Osteoblast (primary cell): Measurements from ENCODE around the gene TMEM255B. TPM values are rescaled to one million over a fixed set of nuclear protein-coding genes. Genes with fewer than 3 reads are reported as not detected.
"Not testable (repeated sequence)": the region's sequence is repeated elsewhere in the genome, so short reads cannot be mapped to it uniquely, and the experiment has no call there.

ENCODE experiments used
- DNase-seq: peaks from one replicate; pipeline ENCODE4 v3.0.0; 2011; ENCODE audit warnings: low spot score, mixed read lengths; ENCODE audit not compliant: insufficient read length; ENCODE audit errors: missing footprints
- H2AFZ ChIP-seq: 2 replicates; pipeline ENCODE4 v1.6.0; 2011; ENCODE audit warnings: mild to moderate bottlenecking, low read length
- H3K27ac ChIP-seq: 2 replicates; pipeline ENCODE4 v1.5.1; 2011; ENCODE audit warnings: mild to moderate bottlenecking, low read depth, low read length, moderate library complexity
- H3K27me3 ChIP-seq: 2 replicates; pipeline ENCODE4 v1.6.0; 2012; ENCODE audit warnings: mild to moderate bottlenecking, control low read depth, inconsistent platforms, low read length, moderate library complexity; ENCODE audit not compliant: insufficient read depth
- H3K36me3 ChIP-seq: 2 replicates; pipeline ENCODE4 v1.5.1; 2011; ENCODE audit warnings: mild to moderate bottlenecking, low read length, control low read depth, moderate library complexity; ENCODE audit not compliant: insufficient read depth
- H3K4me1 ChIP-seq: 2 replicates; pipeline ENCODE4 v1.5.1; 2011; ENCODE audit warnings: mild to moderate bottlenecking, low read length, control low read depth, moderate library complexity; ENCODE audit not compliant: insufficient read depth
- H3K4me2 ChIP-seq: 2 replicates; pipeline ENCODE4 v1.6.0; 2011; ENCODE audit warnings: mild to moderate bottlenecking, low read length; ENCODE audit not compliant: insufficient read depth
- H3K4me3 ChIP-seq: fragments of 200-600 bp; sonication (generic); 3 replicates; pipeline ENCODE4 v1.5.1; 2012; ENCODE audit warnings: mild to moderate bottlenecking, low read length, inconsistent platforms; ENCODE audit not compliant: insufficient read depth
- H3K79me2 ChIP-seq: 2 replicates; pipeline ENCODE4 v1.6.0; 2012; ENCODE audit warnings: mild to moderate bottlenecking, low read length, control low read depth, inconsistent platforms; ENCODE audit not compliant: insufficient read depth
- H3K9me3 ChIP-seq: 2 replicates; pipeline ENCODE4 v1.5.1; 2011; ENCODE audit warnings: low read depth, low read length, control low read depth
- H4K20me1 ChIP-seq: 2 replicates; pipeline ENCODE4 v1.6.0; 2012; ENCODE audit warnings: mild to moderate bottlenecking, low read length, control low read depth; ENCODE audit not compliant: insufficient read depth
- total RNA-seq: library from RNA; depleted of rRNA; stranded (reverse); fragments of >200 nt; gene quantifications from 2 replicates; pipeline ENCODE4 v1.2.3, GENCODE V29; 2012
- TF ChIP-seq, protein P1 (sequence below): IDR thresholded peaks from 2 replicates; pipeline ENCODE4 v1.5.1; 2011; ENCODE audit warnings: mild to moderate bottlenecking, low read depth, low read length, moderate library complexity; ENCODE audit errors: extremely low read depth

The TMEM255B gene
- total RNA-seq, 1 donor: 1.8 TPM

GRCh38 chr13:113742445-113743120 lies 16.4 kb upstream of the TMEM255B start:
- no peaks in the 10 kb centered on the region for H4K20me1 ChIP-seq
- H3K4me2 ChIP-seq: peak overlapping the region; percentile 38
- H3K4me1 ChIP-seq: peaks cover 9% of the 10 kb centered on the region
- no peak for DNase-seq
- H3K27me3 ChIP-seq: peaks cover 15% of the 10 kb centered on the region
- H3K27ac ChIP-seq: no peak overlapping the region
- H3K4me3 ChIP-seq: no peak overlapping the region
- H3K9me3 ChIP-seq: no peaks in the 10 kb centered on the region
- TF ChIP-seq, protein P1, sequence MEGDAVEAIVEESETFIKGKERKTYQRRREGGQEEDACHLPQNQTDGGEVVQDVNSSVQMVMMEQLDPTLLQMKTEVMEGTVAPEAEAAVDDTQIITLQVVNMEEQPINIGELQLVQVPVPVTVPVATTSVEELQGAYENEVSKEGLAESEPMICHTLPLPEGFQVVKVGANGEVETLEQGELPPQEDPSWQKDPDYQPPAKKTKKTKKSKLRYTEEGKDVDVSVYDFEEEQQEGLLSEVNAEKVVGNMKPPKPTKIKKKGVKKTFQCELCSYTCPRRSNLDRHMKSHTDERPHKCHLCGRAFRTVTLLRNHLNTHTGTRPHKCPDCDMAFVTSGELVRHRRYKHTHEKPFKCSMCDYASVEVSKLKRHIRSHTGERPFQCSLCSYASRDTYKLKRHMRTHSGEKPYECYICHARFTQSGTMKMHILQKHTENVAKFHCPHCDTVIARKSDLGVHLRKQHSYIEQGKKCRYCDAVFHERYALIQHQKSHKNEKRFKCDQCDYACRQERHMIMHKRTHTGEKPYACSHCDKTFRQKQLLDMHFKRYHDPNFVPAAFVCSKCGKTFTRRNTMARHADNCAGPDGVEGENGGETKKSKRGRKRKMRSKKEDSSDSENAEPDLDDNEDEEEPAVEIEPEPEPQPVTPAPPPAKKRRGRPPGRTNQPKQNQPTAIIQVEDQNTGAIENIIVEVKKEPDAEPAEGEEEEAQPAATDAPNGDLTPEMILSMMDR: no peak
- H3K79me2 ChIP-seq: no peaks in the 10 kb centered on the region
- no peak overlapping the region for H2AFZ ChIP-seq
- H3K36me3 ChIP-seq: no peaks in the 10 kb centered on the region

GRCh38 chr13:113743366-113744195 lies 15.4 kb upstream of the TMEM255B start:
- Histone ChIP-seq H3K79me2 (no peaks in the 10 kb centered on the region), H3K27me3 (peaks cover 14% of the 10 kb centered on the region), H4K20me1 (no peaks in the 10 kb centered on the region), H3K4me2 (no peak overlapping the region), H3K27ac (no peak overlapping the region), H3K4me3 (no peak overlapping the region), H3K4me1 (peaks cover 9% of the 10 kb centered on the region), H3K9me3 (no peaks in the 10 kb centered on the region), H3K36me3 (no peaks in the 10 kb centered on the region), H2AFZ (no peak overlapping the region)
- no peak for DNase-seq
- TF ChIP-seq, protein P1: no peak

- Histone ChIP-seq H3K36me3 (no peaks in the 10 kb centered on the region), H3K4me2 (no peak overlapping the region), H4K20me1 (no peaks in the 10 kb centered on the region), H3K4me3 (no peak overlapping the region), H2AFZ (no peak overlapping the region), H3K79me2 (no peaks in the 10 kb centered on the region), H3K27ac (no peak overlapping the region), H3K4me1 (peaks cover 9% of the 10 kb centered on the region), H3K9me3 (no peaks in the 10 kb centered on the region), H3K27me3 (peaks cover 10% of the 10 kb centered on the region)
- DNase-seq: no peak
- TF ChIP-seq, protein P1: no peak
These were observed 14.6 kb upstream of the TMEM255B start for GRCh38 chr13:113744197-113745000.

GRCh38 chr13:113745059-113745458 lies 14.0 kb upstream of the TMEM255B start:
- TF ChIP-seq, protein P1: no peak
- no peak for DNase-seq
- Histone ChIP-seq H3K27ac (no peak overlapping the region), H3K79me2 (no peaks in the 10 kb centered on the region), H3K4me3 (no peak overlapping the region), H2AFZ (no peak overlapping the region), H3K9me3 (no peaks in the 10 kb centered on the region), H4K20me1 (no peaks in the 10 kb centered on the region), H3K36me3 (no peaks in the 10 kb centered on the region), H3K4me1 (peaks cover 9% of the 10 kb centered on the region), H3K4me2 (no peak overlapping the region), H3K27me3 (peaks cover 10% of the 10 kb centered on the region)

DNA sequence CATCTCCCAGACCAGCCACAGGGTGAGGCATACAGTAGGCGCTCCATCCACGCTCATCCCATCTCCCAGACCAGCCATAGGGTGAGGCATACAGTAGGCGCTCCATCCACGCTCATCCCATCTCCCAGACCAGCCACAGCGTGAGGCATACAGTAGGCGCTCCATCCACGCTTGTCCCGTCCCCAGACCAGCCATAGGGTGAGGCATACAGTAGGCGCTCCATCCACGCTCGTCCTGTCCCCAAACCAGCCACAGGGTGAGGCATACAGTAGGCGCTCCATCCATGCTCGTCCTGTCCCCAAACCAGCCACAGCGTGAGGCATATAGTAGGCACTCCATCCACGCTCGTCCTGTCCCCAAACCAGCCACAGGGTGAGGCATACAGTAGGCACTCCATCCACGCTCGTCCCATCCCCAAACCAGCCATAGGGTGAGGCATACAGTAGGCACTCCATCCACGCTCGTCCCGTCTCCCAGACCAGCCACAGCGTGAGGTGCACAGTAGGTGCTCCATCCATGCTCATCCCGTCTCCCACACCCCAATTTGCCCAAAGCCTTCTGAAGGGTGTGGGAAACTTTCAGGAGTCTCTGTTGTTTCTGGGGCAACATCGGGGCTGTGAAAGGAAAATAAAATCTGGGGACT lies 13.4 kb upstream of the TMEM255B start:
- H3K36me3 ChIP-seq, H2AFZ ChIP-seq, H3K4me2 ChIP-seq, DNase-seq, H3K27ac ChIP-seq, H4K20me1 ChIP-seq, H3K9me3 ChIP-seq, H3K4me3 ChIP-seq, H3K27me3 ChIP-seq, H3K4me1 ChIP-seq, H3K79me2 ChIP-seq: not testable (repeated sequence)
